ENCODE data around the gene PAQR8. TPM values are rescaled to one million over a fixed set of nuclear protein-coding genes. Genes with fewer than 3 reads are reported as not detected.

The PAQR8 gene
- total and polyA plus RNA-seq, 4 donors, result 0.43 to 3.3 (median 0.74) TPM

DNA sequence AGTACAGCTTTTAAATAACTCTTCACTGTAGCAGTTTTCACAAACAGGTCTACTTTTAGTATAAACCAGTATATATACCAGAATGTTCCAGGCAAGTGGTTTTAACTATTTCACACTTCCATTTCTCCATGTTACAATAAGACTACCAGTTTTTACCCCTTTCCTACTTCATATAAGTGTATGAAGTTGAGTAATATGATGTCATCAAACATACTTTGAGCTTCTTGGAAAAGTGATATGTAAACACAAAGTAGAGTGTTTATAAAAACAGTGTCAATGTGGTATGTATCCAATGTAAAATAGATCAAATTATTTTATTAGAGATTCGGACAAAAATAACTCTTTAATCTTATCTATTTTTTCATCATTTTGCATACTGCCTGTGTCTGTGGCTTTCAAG is 2.5 kb upstream of the PAQR8 start:
- Histone ChIP-seq H3K9ac (ENCODE audit: low read depth in 1 of 2, low read length in 2 of 2) (no peak overlapping the region), H3K9me3 (ENCODE audit: control insufficient read depth in 4 of 4, low read length in 3 of 4) (no peaks in the 10 kb centered on the region), H3K36me3 (ENCODE audit: control insufficient read depth in 4 of 4, insufficient read depth in 3 of 4, low read depth in 1 of 4, low read length in 3 of 4) (no peaks in the 10 kb centered on the region), H3K4me3 (ENCODE audit: low read depth in 1 of 3, low read length in 3 of 3) (no peak overlapping the region), H3K27me3 (ENCODE audit: control insufficient read depth in 4 of 4, insufficient read depth in 4 of 4, low read length in 3 of 4) (no peaks in the 10 kb centered on the region), H3K4me1 (ENCODE audit: control insufficient read depth in 4 of 4, insufficient read depth in 4 of 4, low read length in 3 of 4) (peaks cover 5 to 17% (median 12%) of the 10 kb centered on the region in 4 donors), H3K27ac (ENCODE audit: low read depth in 1 of 2, low read length in 2 of 2) (no peak overlapping the region)
- TF ChIP-seq FOXA1 (IDR thresholded peaks at IDR 0.05) (no peak), NR2F2 (IDR thresholded peaks at IDR 0.05) (no peak), RAD21 (IDR thresholded peaks at IDR 0.05) (no peak), TAF1 (conservative IDR thresholded peaks at IDR 0.05) (no peak), FOXA2 (IDR thresholded peaks at IDR 0.05) (no peak), JUND (IDR thresholded peaks at IDR 0.05) (no peak), RXRA (IDR thresholded peaks at IDR 0.05) (no peak), HNF4A (conservative IDR thresholded peaks at IDR 0.05) (no peak), GABPA (IDR thresholded peaks at IDR 0.05 in 1 of 2, conservative IDR thresholded peaks at IDR 0.05 in 1 of 2) (no peak), SP1 (IDR thresholded peaks at IDR 0.05) (no peak), EGR1 (IDR thresholded peaks at IDR 0.05; ENCODE audit: low read depth in 2 of 2) (no peak), HNF4G (IDR thresholded peaks at IDR 0.05) (no peak)
- TF ChIP-seq, protein P1, sequence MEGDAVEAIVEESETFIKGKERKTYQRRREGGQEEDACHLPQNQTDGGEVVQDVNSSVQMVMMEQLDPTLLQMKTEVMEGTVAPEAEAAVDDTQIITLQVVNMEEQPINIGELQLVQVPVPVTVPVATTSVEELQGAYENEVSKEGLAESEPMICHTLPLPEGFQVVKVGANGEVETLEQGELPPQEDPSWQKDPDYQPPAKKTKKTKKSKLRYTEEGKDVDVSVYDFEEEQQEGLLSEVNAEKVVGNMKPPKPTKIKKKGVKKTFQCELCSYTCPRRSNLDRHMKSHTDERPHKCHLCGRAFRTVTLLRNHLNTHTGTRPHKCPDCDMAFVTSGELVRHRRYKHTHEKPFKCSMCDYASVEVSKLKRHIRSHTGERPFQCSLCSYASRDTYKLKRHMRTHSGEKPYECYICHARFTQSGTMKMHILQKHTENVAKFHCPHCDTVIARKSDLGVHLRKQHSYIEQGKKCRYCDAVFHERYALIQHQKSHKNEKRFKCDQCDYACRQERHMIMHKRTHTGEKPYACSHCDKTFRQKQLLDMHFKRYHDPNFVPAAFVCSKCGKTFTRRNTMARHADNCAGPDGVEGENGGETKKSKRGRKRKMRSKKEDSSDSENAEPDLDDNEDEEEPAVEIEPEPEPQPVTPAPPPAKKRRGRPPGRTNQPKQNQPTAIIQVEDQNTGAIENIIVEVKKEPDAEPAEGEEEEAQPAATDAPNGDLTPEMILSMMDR (IDR thresholded peaks at IDR 0.05; ENCODE audit: low read depth, low read length, missing input control), result no peak
- TF ChIP-seq, protein P2, sequence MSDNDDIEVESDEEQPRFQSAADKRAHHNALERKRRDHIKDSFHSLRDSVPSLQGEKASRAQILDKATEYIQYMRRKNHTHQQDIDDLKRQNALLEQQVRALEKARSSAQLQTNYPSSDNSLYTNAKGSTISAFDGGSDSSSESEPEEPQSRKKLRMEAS (IDR thresholded peaks at IDR 0.05), result no peak
- TF ChIP-seq, protein P3, sequence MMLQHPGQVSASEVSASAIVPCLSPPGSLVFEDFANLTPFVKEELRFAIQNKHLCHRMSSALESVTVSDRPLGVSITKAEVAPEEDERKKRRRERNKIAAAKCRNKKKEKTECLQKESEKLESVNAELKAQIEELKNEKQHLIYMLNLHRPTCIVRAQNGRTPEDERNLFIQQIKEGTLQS (IDR thresholded peaks at IDR 0.05), result no peak
- TF ChIP-seq, protein P4, sequence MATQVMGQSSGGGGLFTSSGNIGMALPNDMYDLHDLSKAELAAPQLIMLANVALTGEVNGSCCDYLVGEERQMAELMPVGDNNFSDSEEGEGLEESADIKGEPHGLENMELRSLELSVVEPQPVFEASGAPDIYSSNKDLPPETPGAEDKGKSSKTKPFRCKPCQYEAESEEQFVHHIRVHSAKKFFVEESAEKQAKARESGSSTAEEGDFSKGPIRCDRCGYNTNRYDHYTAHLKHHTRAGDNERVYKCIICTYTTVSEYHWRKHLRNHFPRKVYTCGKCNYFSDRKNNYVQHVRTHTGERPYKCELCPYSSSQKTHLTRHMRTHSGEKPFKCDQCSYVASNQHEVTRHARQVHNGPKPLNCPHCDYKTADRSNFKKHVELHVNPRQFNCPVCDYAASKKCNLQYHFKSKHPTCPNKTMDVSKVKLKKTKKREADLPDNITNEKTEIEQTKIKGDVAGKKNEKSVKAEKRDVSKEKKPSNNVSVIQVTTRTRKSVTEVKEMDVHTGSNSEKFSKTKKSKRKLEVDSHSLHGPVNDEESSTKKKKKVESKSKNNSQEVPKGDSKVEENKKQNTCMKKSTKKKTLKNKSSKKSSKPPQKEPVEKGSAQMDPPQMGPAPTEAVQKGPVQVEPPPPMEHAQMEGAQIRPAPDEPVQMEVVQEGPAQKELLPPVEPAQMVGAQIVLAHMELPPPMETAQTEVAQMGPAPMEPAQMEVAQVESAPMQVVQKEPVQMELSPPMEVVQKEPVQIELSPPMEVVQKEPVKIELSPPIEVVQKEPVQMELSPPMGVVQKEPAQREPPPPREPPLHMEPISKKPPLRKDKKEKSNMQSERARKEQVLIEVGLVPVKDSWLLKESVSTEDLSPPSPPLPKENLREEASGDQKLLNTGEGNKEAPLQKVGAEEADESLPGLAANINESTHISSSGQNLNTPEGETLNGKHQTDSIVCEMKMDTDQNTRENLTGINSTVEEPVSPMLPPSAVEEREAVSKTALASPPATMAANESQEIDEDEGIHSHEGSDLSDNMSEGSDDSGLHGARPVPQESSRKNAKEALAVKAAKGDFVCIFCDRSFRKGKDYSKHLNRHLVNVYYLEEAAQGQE (IDR thresholded peaks at IDR 0.05), result no peak
- TF ChIP-seq, protein P5, sequence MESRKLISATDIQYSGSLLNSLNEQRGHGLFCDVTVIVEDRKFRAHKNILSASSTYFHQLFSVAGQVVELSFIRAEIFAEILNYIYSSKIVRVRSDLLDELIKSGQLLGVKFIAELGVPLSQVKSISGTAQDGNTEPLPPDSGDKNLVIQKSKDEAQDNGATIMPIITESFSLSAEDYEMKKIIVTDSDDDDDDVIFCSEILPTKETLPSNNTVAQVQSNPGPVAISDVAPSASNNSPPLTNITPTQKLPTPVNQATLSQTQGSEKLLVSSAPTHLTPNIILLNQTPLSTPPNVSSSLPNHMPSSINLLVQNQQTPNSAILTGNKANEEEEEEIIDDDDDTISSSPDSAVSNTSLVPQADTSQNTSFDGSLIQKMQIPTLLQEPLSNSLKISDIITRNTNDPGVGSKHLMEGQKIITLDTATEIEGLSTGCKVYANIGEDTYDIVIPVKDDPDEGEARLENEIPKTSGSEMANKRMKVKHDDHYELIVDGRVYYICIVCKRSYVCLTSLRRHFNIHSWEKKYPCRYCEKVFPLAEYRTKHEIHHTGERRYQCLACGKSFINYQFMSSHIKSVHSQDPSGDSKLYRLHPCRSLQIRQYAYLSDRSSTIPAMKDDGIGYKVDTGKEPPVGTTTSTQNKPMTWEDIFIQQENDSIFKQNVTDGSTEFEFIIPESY (IDR thresholded peaks at IDR 0.05), result no peak
- DNase-seq (ENCODE audit: low spot score), result no peak
- WGBS, result 94% methylated on average over 1 of the region's 1 CpG

Measured in liver (tissue), 9 donors.